ENCODE measurements around the gene HIVEP3. TPM values are rescaled to one million over a fixed set of nuclear protein-coding genes. Genes with fewer than 3 reads are reported as not detected.

Gene HIVEP3
- total and polyA plus RNA-seq, 2 experiments from 2014 or later = 0.57 to 5.9 TPM

- no peaks in the 10 kb centered on the region for H3K9me2 ChIP-seq (replicated peaks; ENCODE audit: insufficient read depth)
- no peak overlapping the region for H3K4me3 ChIP-seq
- no peaks in the 10 kb centered on the region for H3K4me1 ChIP-seq (ENCODE audit: insufficient read depth)
- H2AFZ ChIP-seq = no peak overlapping the region
- no peak for DNase-seq (ENCODE audit: low spot score)
- H3K27me3 ChIP-seq = no peaks in the 10 kb centered on the region
- no peak overlapping the region for H3K4me2 ChIP-seq
- no peak for TF ChIP-seq CTCF (IDR thresholded peaks at IDR 0.05; ENCODE audit: poor library complexity)
- TF ChIP-seq EZH2phosphoT487 (IDR thresholded peaks at IDR 0.05; ENCODE audit: low read depth, severe bottlenecking, unreplicated experiment) = no peak
- TF ChIP-seq EZH2 (IDR thresholded peaks at IDR 0.05; ENCODE audit: borderline replicate concordance) = no peak
- H3K9me3 ChIP-seq (ENCODE audit: low read depth) = no peaks in the 10 kb centered on the region
- H3K27ac ChIP-seq = no peak overlapping the region
- no peaks in the 10 kb centered on the region for H4K20me1 ChIP-seq (ENCODE audit: insufficient read depth, poor library complexity, severe bottlenecking)
- no peaks in the 10 kb centered on the region for H3K79me2 ChIP-seq
- no peaks in the 10 kb centered on the region for H3K36me3 ChIP-seq (replicated peaks; ENCODE audit: insufficient read depth, low read depth)
- 86% methylated on average over 1 of the region's 1 CpG for WGBS (ENCODE audit: low lambda C conversion rate, missing lambda C conversion rate)
Observed at GRCh38 chr1:41941381-41941780, 22.7 kb upstream of the HIVEP3 start.

- TF ChIP-seq EZH2phosphoT487 (IDR thresholded peaks at IDR 0.05; ENCODE audit: low read depth, severe bottlenecking, unreplicated experiment) (no peak), CTCF (IDR thresholded peaks at IDR 0.05; ENCODE audit: poor library complexity) (no peak), EZH2 (IDR thresholded peaks at IDR 0.05; ENCODE audit: borderline replicate concordance) (no peak)
- WGBS (ENCODE audit: low lambda C conversion rate, missing lambda C conversion rate) = 38% methylated on average over 5 of the region's 5 CpGs
Observed at GRCh38 chr1:41939194-41939593, 20.5 kb upstream of the HIVEP3 start.

GRCh38 chr1:41936107-41936506 lies 17.4 kb upstream of the HIVEP3 start:
- H3K4me3 ChIP-seq = no peak overlapping the region
- 43% methylated on average over 2 of the region's 2 CpGs for WGBS (ENCODE audit: low lambda C conversion rate, missing lambda C conversion rate)
- H3K9me2 ChIP-seq (replicated peaks; ENCODE audit: insufficient read depth) = no peaks in the 10 kb centered on the region
- no peak overlapping the region for H3K27ac ChIP-seq
- H3K9me3 ChIP-seq (ENCODE audit: low read depth) = no peaks in the 10 kb centered on the region
- H2AFZ ChIP-seq = no peak overlapping the region
- DNase-seq (ENCODE audit: low spot score) = no peak
- H3K4me1 ChIP-seq (ENCODE audit: insufficient read depth) = no peaks in the 10 kb centered on the region
- H3K4me2 ChIP-seq = no peak overlapping the region
- H3K36me3 ChIP-seq (replicated peaks; ENCODE audit: insufficient read depth, low read depth) = no peaks in the 10 kb centered on the region
- H4K20me1 ChIP-seq (ENCODE audit: insufficient read depth, poor library complexity, severe bottlenecking) = no peaks in the 10 kb centered on the region
- no peaks in the 10 kb centered on the region for H3K79me2 ChIP-seq
- no peaks in the 10 kb centered on the region for H3K27me3 ChIP-seq
- TF ChIP-seq CTCF (IDR thresholded peaks at IDR 0.05; ENCODE audit: poor library complexity) = no peak
- no peak for TF ChIP-seq EZH2phosphoT487 (IDR thresholded peaks at IDR 0.05; ENCODE audit: low read depth, severe bottlenecking, unreplicated experiment)
- TF ChIP-seq EZH2 (IDR thresholded peaks at IDR 0.05; ENCODE audit: borderline replicate concordance) = no peak

More at GRCh38 chr1:41939194-41939593, 20.5 kb upstream of the HIVEP3 start:
- Histone ChIP-seq H3K79me2 (no peaks in the 10 kb centered on the region), H3K36me3 (replicated peaks; ENCODE audit: insufficient read depth, low read depth) (no peaks in the 10 kb centered on the region), H3K4me1 (ENCODE audit: insufficient read depth) (no peaks in the 10 kb centered on the region), H3K9me2 (replicated peaks; ENCODE audit: insufficient read depth) (no peaks in the 10 kb centered on the region), H3K4me2 (no peak overlapping the region), H3K27me3 (no peaks in the 10 kb centered on the region), H3K4me3 (no peak overlapping the region), H2AFZ (no peak overlapping the region), H3K9me3 (ENCODE audit: low read depth) (no peaks in the 10 kb centered on the region), H3K27ac (no peak overlapping the region), H4K20me1 (ENCODE audit: insufficient read depth, poor library complexity, severe bottlenecking) (no peaks in the 10 kb centered on the region)
- DNase-seq (ENCODE audit: low spot score) = no peak

- Histone ChIP-seq H3K36me3 (replicated peaks; ENCODE audit: insufficient read depth, low read depth) (no peaks in the 10 kb centered on the region), H3K4me3 (no peak overlapping the region), H3K4me2 (no peak overlapping the region), H3K9me2 (replicated peaks; ENCODE audit: insufficient read depth) (no peaks in the 10 kb centered on the region), H3K79me2 (no peaks in the 10 kb centered on the region), H2AFZ (no peak overlapping the region), H3K9me3 (ENCODE audit: low read depth) (no peaks in the 10 kb centered on the region), H3K4me1 (ENCODE audit: insufficient read depth) (no peaks in the 10 kb centered on the region), H3K27me3 (peaks cover 6% of the 10 kb centered on the region), H4K20me1 (ENCODE audit: insufficient read depth, poor library complexity, severe bottlenecking) (no peaks in the 10 kb centered on the region), H3K27ac (no peak overlapping the region)
- TF ChIP-seq EZH2phosphoT487 (IDR thresholded peaks at IDR 0.05; ENCODE audit: low read depth, severe bottlenecking, unreplicated experiment) = no peak
- TF ChIP-seq CTCF (IDR thresholded peaks at IDR 0.05; ENCODE audit: poor library complexity) = no peak
- no peak for TF ChIP-seq EZH2 (IDR thresholded peaks at IDR 0.05; ENCODE audit: borderline replicate concordance)
- 52% methylated on average over 1 of the region's 1 CpG for WGBS (ENCODE audit: low lambda C conversion rate, missing lambda C conversion rate)
- DNase-seq (ENCODE audit: low spot score) = no peak
Observed at GRCh38 chr1:41935226-41935625, 16.5 kb upstream of the HIVEP3 start.
